ENCODE measurements around the gene RPL3.

Gene RPL3

DNA sequence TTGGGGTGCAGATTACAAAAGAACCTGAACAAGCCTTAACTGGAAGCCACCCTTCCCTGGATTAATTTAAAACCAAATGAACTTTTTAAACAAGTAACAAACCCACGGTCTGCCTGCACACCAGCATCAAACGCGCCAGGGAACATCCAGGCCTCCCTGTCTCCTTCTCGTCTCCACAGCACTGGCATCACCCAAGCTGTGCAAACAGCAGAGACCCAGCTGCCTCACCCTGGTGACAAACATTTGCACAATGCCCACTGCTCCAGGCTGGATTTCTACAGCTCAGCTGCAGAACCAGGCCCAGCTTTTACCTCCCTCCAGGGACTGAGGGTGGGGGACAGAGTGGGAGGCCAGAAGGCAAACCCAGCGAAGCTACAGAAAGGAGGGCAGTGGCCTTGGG, 7.0 kb downstream of the RPL3 start:
- H3K27ac ChIP-seq = peak overlapping the region; percentile 15; the same call in 1 of the 2 replicates
- TF ChIP-seq, protein P1, sequence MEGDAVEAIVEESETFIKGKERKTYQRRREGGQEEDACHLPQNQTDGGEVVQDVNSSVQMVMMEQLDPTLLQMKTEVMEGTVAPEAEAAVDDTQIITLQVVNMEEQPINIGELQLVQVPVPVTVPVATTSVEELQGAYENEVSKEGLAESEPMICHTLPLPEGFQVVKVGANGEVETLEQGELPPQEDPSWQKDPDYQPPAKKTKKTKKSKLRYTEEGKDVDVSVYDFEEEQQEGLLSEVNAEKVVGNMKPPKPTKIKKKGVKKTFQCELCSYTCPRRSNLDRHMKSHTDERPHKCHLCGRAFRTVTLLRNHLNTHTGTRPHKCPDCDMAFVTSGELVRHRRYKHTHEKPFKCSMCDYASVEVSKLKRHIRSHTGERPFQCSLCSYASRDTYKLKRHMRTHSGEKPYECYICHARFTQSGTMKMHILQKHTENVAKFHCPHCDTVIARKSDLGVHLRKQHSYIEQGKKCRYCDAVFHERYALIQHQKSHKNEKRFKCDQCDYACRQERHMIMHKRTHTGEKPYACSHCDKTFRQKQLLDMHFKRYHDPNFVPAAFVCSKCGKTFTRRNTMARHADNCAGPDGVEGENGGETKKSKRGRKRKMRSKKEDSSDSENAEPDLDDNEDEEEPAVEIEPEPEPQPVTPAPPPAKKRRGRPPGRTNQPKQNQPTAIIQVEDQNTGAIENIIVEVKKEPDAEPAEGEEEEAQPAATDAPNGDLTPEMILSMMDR (conservative IDR thresholded peaks at IDR 0.05) = no peak
- no peak for TF ChIP-seq ZFX (IDR thresholded peaks at IDR 0.05)

DNA sequence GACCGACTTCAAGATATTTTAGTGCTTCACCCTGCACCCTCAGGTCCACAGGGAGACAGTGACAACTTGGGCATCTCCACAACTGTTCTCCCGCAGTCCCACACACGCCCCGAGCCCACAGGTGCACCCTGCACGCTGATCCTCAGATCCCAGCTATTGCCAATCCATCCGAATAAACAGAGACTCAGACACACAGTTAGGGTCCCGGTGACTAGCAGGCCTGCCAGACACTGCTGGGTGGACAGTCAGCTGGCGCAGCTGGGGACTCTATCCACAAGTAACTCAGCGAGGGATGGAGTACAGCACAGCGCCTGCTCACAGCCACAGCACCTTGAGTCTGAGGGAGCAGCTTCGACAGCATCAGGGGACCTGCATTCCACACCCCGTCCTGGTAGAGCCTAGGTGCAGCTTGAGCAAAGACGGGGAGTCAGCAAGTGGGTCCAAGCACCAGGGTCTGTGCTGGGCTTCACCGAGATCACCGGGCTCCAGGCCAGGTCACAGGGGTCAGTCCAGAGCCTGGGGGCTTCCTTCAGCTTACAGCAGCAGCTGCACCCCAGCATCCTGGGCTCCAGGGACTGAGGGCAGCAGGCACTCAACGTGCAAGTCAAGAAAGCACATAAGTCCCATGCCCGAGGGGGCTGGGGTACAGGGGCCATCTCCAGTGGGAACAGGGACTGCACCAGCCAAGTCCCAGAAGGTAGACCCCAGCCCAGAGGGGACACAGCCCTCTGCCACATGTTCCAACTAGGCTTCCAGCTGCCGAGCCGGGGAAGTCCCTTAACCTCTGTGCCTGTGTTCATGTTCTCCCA, 7.6 kb downstream of the RPL3 start:
- TF ChIP-seq ZFX (IDR thresholded peaks at IDR 0.05) = no peak
- TF ChIP-seq, protein P1 (conservative IDR thresholded peaks at IDR 0.05) = no peak
- H3K27ac ChIP-seq = peak overlapping the region; percentile 15

DNA sequence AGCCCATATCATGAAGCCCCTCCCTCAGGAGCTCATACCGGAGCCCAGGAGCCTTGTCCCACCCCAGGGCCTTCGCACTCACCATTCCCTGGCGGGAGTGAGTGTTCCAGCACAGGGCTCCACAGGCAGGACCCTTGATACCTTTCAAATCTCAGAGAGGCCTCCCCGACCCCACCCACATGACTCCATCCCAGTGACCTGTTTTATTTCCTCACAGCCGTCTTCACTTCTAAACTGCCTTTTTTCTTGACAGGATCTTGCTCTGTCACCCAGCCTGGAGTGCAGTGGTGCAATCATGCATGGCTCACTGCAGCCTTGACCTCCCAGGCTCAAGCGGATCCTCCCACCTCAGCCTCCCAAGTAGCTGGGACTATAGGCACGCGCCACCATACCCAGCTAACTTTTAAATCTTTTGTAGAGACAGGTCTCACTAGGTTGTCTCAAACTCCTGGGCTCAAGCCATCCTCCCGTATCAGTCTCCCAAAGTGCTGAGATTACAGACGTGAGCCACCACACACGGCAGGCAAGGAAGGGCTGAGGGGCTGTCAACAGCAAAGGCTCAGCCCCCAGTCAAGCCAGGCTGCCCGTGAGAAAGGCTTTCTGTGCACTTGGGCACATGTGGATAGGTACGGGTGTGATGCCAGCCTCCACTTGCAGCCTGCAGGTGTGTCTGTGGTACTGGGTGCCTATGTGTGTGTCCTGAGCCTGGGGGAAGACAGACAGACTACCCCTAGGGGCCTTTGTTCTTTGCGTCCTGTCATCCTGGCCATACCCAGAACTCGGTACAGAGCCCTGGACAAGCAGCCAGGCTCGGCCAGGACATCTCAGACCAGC, 9.3 kb downstream of the RPL3 start:
- H3K27ac ChIP-seq = no peak overlapping the region; the same call in 1 of the 2 replicates
- TF ChIP-seq ZFX (IDR thresholded peaks at IDR 0.05) = no peak
- TF ChIP-seq, protein P1 (conservative IDR thresholded peaks at IDR 0.05) = no peak

DNA sequence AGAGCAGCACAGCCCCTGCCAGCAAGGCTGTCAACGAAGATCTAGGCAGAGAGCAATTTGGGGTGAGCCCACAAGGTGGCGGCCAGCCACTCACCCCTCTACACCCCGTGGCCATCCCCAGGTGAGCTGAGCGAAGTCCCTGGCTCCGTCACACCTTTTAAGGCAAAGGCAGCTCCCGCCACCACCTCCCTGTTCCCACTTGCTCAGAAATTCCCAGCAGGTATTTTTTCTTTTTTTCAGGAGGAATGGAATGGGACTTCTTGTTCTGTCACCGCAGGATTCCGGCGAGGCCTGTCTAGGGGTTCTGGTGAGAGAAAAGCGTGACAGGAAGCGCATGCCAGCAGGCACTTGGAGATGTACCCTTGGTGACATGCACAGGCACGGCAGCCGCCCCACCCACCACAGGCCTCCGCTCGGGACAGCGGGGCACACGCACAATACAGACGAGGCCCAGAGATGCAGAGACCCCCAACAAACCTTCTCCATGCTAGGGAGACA, 10.0 kb downstream of the RPL3 start:
- H3K27ac ChIP-seq = no peak overlapping the region
- TF ChIP-seq ZFX (IDR thresholded peaks at IDR 0.05) = no peak
- TF ChIP-seq, protein P1 (conservative IDR thresholded peaks at IDR 0.05) = no peak

DNA sequence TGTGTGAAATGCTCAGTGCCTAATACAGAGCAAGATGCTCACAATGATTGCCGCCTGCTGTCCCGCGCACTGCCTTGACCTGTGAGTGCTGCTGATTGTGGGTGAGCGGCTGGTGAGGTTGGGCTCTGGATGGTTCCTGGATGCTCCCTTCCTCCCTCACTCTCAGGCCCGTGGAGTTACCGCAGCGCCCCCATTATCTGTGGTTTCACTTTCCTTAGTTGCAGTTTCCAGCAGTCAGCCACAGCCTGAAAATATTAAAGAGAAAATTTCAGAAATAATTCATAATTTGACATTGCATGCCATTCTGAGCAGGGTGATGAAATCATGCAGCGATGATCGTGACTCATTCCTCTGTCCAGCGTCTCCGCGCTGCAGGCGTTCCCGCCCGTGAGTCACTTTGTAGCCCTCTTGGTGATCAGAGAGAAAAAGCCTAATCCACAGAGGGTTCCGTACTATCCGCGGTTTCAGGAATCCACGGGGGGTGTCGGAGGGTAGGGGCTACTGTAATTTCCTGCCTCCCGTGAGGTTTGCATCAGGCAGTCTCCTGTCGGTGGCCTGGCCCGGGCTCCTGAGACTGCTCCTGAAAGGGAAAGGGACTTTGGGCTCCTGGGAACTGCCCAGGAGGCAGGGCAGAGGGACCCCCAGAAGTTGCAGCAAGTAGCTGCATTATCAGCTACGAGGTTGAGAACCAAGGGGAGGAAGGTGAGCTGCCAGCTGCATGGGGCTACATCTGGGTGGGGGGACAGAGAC, 10.6 kb downstream of the RPL3 start:
- no peak overlapping the region for H3K27ac ChIP-seq
- no peak for TF ChIP-seq ZFX (IDR thresholded peaks at IDR 0.05)
- TF ChIP-seq, protein P1 (conservative IDR thresholded peaks at IDR 0.05) = no peak

DNA sequence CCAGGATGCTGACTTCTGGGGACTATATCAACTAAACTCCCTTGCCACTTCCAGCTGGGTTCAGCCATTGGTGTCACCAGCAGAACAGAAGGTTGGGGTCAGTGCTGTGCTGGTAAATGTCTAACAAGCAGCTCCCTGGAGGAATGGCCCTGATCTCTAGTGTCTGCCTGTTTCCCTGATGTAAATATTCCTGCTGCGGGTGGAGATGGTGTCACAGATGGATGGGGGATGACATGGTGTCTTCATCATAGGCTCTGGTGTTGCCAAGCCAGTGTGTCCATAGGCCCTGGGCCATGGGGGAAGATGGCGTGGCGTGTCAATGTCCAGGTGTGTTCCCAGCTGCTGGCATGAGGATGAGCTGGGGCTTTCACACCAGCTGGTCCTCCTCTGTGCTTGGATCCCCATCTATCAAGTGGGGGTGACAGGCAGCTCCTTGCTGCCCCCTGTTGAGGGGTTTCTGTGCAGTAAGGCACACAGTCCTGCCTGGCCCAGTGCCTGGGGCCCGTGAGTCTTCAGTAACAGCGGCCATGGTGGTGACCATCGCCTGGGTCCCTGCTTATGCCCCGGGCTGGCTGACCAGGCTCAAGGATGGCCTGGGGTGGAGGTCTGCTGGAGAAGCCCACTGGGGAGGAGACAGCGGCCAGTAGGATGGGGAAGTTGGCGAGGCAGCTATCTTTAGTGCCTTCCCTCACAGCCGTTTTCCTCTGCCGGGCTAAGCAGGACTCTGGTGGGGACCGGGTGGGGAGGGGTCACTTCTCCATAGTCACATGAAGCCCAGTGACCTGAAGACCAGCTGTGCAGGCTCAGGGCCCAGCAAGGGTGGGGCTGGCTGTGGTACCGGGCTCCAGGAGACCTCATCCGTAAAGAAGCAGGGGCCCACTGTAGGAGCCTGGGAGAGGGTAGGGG, 12.7 kb downstream of the RPL3 start:
- TF ChIP-seq, protein P1 (conservative IDR thresholded peaks at IDR 0.05) = no peak
- TF ChIP-seq ZFX (IDR thresholded peaks at IDR 0.05) = no peak
- H3K27ac ChIP-seq = no peak overlapping the region
